ENCODE data around the gene CCDC200.
"Not testable (repeated sequence)": the region's sequence is repeated elsewhere in the genome, so short reads cannot be mapped to it uniquely, and the experiment has no call there.

Gene CCDC200

GRCh38 chr17:43228020-43228782 lies at the start of gene CCDC200:
Gene CCDC200, minus strand, starts transcription at chr17:43228623. Its CDS starts 69 bp downstream, at chr17:43228554.
- DNase-seq (ENCODE audit: low read depth in 1 of 2, low spot score in 1 of 2) = not testable (repeated sequence)

- not testable (repeated sequence) for DNase-seq (ENCODE audit: low read depth in 1 of 2, low spot score in 1 of 2)
These were observed 44.5 kb upstream of the CCDC200 start for GRCh38 chr17:43272914-43273313.

GRCh38 chr17:43272483-43272882 lies 44.1 kb upstream of the CCDC200 start:
- not testable (repeated sequence) for DNase-seq (ENCODE audit: low read depth in 1 of 2, low spot score in 1 of 2)

GRCh38 chr17:43270552-43271504 lies 42.4 kb upstream of the CCDC200 start:
- not testable (repeated sequence) for DNase-seq (ENCODE audit: low read depth in 1 of 2, low spot score in 1 of 2)

- not testable (repeated sequence) for DNase-seq (ENCODE audit: low read depth in 1 of 2, low spot score in 1 of 2)
These were observed 18.0 kb upstream of the CCDC200 start for GRCh38 chr17:43246456-43246855.

GRCh38 chr17:43240596-43241352 lies 12.4 kb upstream of the CCDC200 start:
- not testable (repeated sequence) for DNase-seq (ENCODE audit: low read depth in 1 of 2, low spot score in 1 of 2)

- not testable (repeated sequence) for DNase-seq (ENCODE audit: low read depth in 1 of 2, low spot score in 1 of 2)
These were observed 11.2 kb upstream of the CCDC200 start for GRCh38 chr17:43239597-43239996.

GRCh38 chr17:43233877-43234276 lies 5.5 kb upstream of the CCDC200 start, which contains the start of gene RNU2-1:
Gene RNU2-1, minus strand, starts transcription at chr17:43233977.
- DNase-seq (ENCODE audit: low read depth in 1 of 2, low spot score in 1 of 2) = not testable (repeated sequence)

- not testable (repeated sequence) for DNase-seq (ENCODE audit: low read depth in 1 of 2, low spot score in 1 of 2)
These were observed 4.8 kb upstream of the CCDC200 start for GRCh38 chr17:43233263-43233662.

GRCh38 chr17:43232021-43232699 lies 3.7 kb upstream of the CCDC200 start:
- peak in 1 of 2 donors; percentile 36 for DNase-seq (ENCODE audit: low read depth in 1 of 2, low spot score in 1 of 2)

- DNase-seq (ENCODE audit: low read depth in 1 of 2, low spot score in 1 of 2) = not testable (repeated sequence)
These were observed 3.0 kb upstream of the CCDC200 start for GRCh38 chr17:43231205-43232020.

GRCh38 chr17:43226393-43226792 lies 2.0 kb downstream of the CCDC200 start:
- no peak for DNase-seq (ENCODE audit: low read depth in 1 of 2, low spot score in 1 of 2)

- no peak for DNase-seq (ENCODE audit: low read depth in 1 of 2, low spot score in 1 of 2)
These were observed 4.2 kb downstream of the CCDC200 start for GRCh38 chr17:43224146-43224705.

GRCh38 chr17:43220511-43221125 lies 7.8 kb downstream of the CCDC200 start:
- no peak for DNase-seq (ENCODE audit: low read depth in 1 of 2, low spot score in 1 of 2)

GRCh38 chr17:43219746-43220380 lies 8.6 kb downstream of the CCDC200 start:
- no peak for DNase-seq (ENCODE audit: low read depth in 1 of 2, low spot score in 1 of 2)

- no peak for DNase-seq (ENCODE audit: low read depth in 1 of 2, low spot score in 1 of 2)
These were observed 9.4 kb downstream of the CCDC200 start for GRCh38 chr17:43219001-43219400.

- DNase-seq (ENCODE audit: low read depth in 1 of 2, low spot score in 1 of 2) = no peak
These were observed 10.8 kb downstream of the CCDC200 start for GRCh38 chr17:43217614-43218087.

Measured in activated T-helper 1 cell treated with anti-CD3 and anti-CD28 coated beads, Interleukin-2, amount 50 U/mL, for 16 hours (primary cell).